Endothelial cell of umbilical vein (primary cell): Measurements from ENCODE around the gene AMIGO1. TPM values are rescaled to one million over a fixed set of nuclear protein-coding genes. Genes with fewer than 3 reads are reported as not detected.

Source experiments
- BruUV-seq: library from RNA; stranded (reverse); fragments of 400-500 nt; replicated peaks from 2 replicates; lab custom pipeline; 2021; lab: Mats Ljungman, UMichigan
- CTCF ChIA-PET: fragments of 300-600, 350-600 bp; sonication (Branson Sonifier 250); formaldehyde crosslinking; loops from one replicate; lab custom pipeline; 2021; ENCODE audit warnings: antibody characterized with exemption, inconsistent platforms; lab: Charles Lee
- POLR2A ChIA-PET: fragments of 300-600, 350-600 bp; sonication (Branson Sonifier 250); formaldehyde crosslinking; loops from one replicate; lab custom pipeline; 2021; ENCODE audit warnings: antibody characterized with exemption, inconsistent platforms; lab: Charles Lee
- DNase-seq: peaks from one replicate; pipeline ENCODE4 v3.0.0-alpha.2; 2011; ENCODE audit warnings: low read depth, low spot score
- FAIRE-seq: peaks from 2 replicates; lab custom pipeline; 2011; peaks lifted over from hg19 to GRCh38; lab: Jason Lieb, UNC
- H2AFZ ChIP-seq: 2 replicates; pipeline ENCODE4 v1.6.0; 2012; ENCODE audit warnings: low read depth, low read length, control low read depth, inconsistent platforms
- H3K27ac ChIP-seq: 2 replicates; pipeline ENCODE4 v1.5.1; 2011; ENCODE audit warnings: low read depth, mild to moderate bottlenecking, control low read depth, low read length, moderate library complexity; ENCODE audit not compliant: insufficient read depth
- H3K27me3 ChIP-seq, 2 experiments: 2 replicates each; pipeline versions ENCODE4 v1.6.0 to v1.6.1; 2011; ENCODE audit warnings: low read length in 2 of 2, mixed read lengths in 1 of 2; ENCODE audit not compliant: control insufficient read depth in 2 of 2, insufficient read depth in 2 of 2
- H3K36me3 ChIP-seq, 2 experiments: 2 replicates in 1 of 2; 3 replicates in 1 of 2; pipeline ENCODE4 v1.5.1; 2011; ENCODE audit warnings: low read length in 2 of 2, mild to moderate bottlenecking in 1 of 2, moderate library complexity in 1 of 2; ENCODE audit not compliant: control insufficient read depth in 2 of 2, insufficient read depth in 2 of 2; ENCODE audit errors: extremely low read depth in 1 of 2
- H3K4me1 ChIP-seq: 3 replicates; pipeline ENCODE4 v1.5.1; 2011; ENCODE audit warnings: mild to moderate bottlenecking, low read length; ENCODE audit not compliant: control insufficient read depth, insufficient read depth; ENCODE audit errors: extremely low read depth
- H3K4me2 ChIP-seq: 2 replicates; pipeline ENCODE4 v1.6.1; 2011; ENCODE audit warnings: low read length, control low read depth, mixed read lengths; ENCODE audit not compliant: insufficient read depth
- H3K4me3 ChIP-seq, 3 experiments: fragments of 200-600 bp in 1 of 3; sonication (generic), shearing (Covaris generic) in 1 of 3; replicated peaks in 1 of 3; 2 replicates each; pipeline ENCODE4 v1.5.1; 2011 to 2016; ENCODE audit warnings: control low read depth in 3 of 3, low read length in 3 of 3, mild to moderate bottlenecking in 2 of 3, inconsistent platforms in 1 of 3, low read depth in 1 of 3, moderate library complexity in 1 of 3; ENCODE audit not compliant: insufficient read depth in 1 of 3
- H3K79me2 ChIP-seq: 2 replicates; pipeline ENCODE4 v1.6.0; 2012; ENCODE audit warnings: low read length, inconsistent platforms; ENCODE audit not compliant: control insufficient read depth, insufficient read depth
- H3K9ac ChIP-seq: replicated peaks from 2 replicates; pipeline ENCODE3; 2011; ENCODE audit warnings: low read length, control low read depth; ENCODE audit not compliant: insufficient read depth; ENCODE audit errors: extremely low read depth
- H3K9me1 ChIP-seq: replicated peaks from 3 replicates; pipeline ENCODE4 v1.6.0; 2011; ENCODE audit warnings: mild to moderate bottlenecking, low read length; ENCODE audit not compliant: control insufficient read depth, insufficient read depth; ENCODE audit errors: extremely low read depth
- H3K9me3 ChIP-seq: replicated peaks from 2 replicates; pipeline ENCODE4 v1.5.1; 2012; ENCODE audit warnings: low read length, inconsistent platforms; ENCODE audit not compliant: control insufficient read depth, insufficient read depth
- H4K20me1 ChIP-seq: replicated peaks from 2 replicates; pipeline ENCODE3; 2011; ENCODE audit warnings: mild to moderate bottlenecking, low read length; ENCODE audit not compliant: control insufficient read depth, insufficient read depth; ENCODE audit errors: extremely low read depth
- CTCF ChIP-seq, 2 donors: IDR thresholded peaks; 1 replicate in 1 of 2; 2 replicates in 1 of 2; pipeline ENCODE4 v1.5.1; 2011; ENCODE audit warnings: low read length in 2 of 2, mild to moderate bottlenecking in 2 of 2, moderate library complexity in 2 of 2, control low read depth in 1 of 2, inconsistent platforms in 1 of 2, low read depth in 1 of 2; ENCODE audit not compliant: insufficient read depth in 1 of 2; ENCODE audit errors: extremely low read depth in 1 of 2
- EZH2 ChIP-seq: IDR thresholded peaks from 2 replicates; pipeline ENCODE4 v1.6.1; 2012; ENCODE audit warnings: borderline replicate concordance, low read depth, mild to moderate bottlenecking, moderate library complexity, low read length, inconsistent platforms; ENCODE audit not compliant: severe bottlenecking
- FOS ChIP-seq: IDR thresholded peaks from 2 replicates; pipeline ENCODE4 v1.6.1; 2011; ENCODE audit warnings: mild to moderate bottlenecking, low read length, moderate library complexity, borderline replicate concordance; ENCODE audit not compliant: insufficient read depth
- GATA2 ChIP-seq: IDR thresholded peaks from 2 replicates; pipeline ENCODE4 v1.7.0; 2011; ENCODE audit warnings: low read depth, mild to moderate bottlenecking, moderate library complexity, mixed read lengths, low read length; ENCODE audit not compliant: insufficient read length, insufficient read depth
- JUN ChIP-seq: IDR thresholded peaks from 2 replicates; pipeline ENCODE4 v1.6.1; 2011; ENCODE audit warnings: borderline replicate concordance, low read depth; ENCODE audit not compliant: insufficient read length, insufficient read depth
- MAX ChIP-seq: IDR thresholded peaks from 2 replicates; pipeline ENCODE4 v1.6.1; 2011; ENCODE audit not compliant: insufficient read depth, insufficient read length
- MYC ChIP-seq: IDR thresholded peaks from one replicate; pipeline ENCODE4 v1.6.1; 2011; ENCODE audit warnings: mild to moderate bottlenecking, low read depth, low read length
- POLR2A ChIP-seq: IDR thresholded peaks from 2 replicates; pipeline ENCODE4 v1.6.1; 2012; ENCODE audit warnings: low read depth, mild to moderate bottlenecking, control low read depth, low read length
- POLR2AphosphoS5 ChIP-seq: IDR thresholded peaks from 2 replicates; pipeline ENCODE4 v1.6.1; 2012; ENCODE audit warnings: low read depth, mild to moderate bottlenecking, control low read depth, low read length, moderate library complexity; ENCODE audit not compliant: insufficient read depth
- dilution Hi-C: fragments of 300-500 bp; cut with MboI; formaldehyde crosslinking; loops from one replicate; pipeline ENCODE4 v1.15.0; 2019; ENCODE audit warnings: low sequenced_read_pairs; ENCODE audit not compliant: extremely low pct_ligation_motif_present
- intact Hi-C: fragments of 100-400 bp; cut with micrococcal nuclease; formaldehyde crosslinking; loops from one replicate; pipeline ENCODE4 v1.10.0; 2022
- polyA plus RNA-seq, 4 experiments: library from polyadenylated mRNA; depleted of rRNA in 3 of 4; stranded (reverse) in 3 of 4; unstranded in 1 of 4; fragments of >200 nt; gene quantifications; 2 replicates each; pipeline versions ENCODE4 v1.2.1 to v1.2.3, GENCODE V29; 2011 to 2012; ENCODE audit warnings: missing spikeins in 1 of 4
- total RNA-seq: library from RNA; stranded (reverse); gene quantifications from 2 replicates; pipeline ENCODE4 v1.2.3, GENCODE V29; 2021

The AMIGO1 gene
- total and polyA plus RNA-seq, 2 donors (not counting 3 experiments of a cell fraction or from before 2014, with no cell fraction given): 0.80 to 0.88 TPM

- dilution Hi-C loops (no loop called here), intact Hi-C loops (no loop called here)
- FAIRE-seq: no peak
- DNase-seq: no peak
- Histone ChIP-seq H3K9me1 (no peaks in the 10 kb centered on the region), H3K4me1 (peaks cover 6% of the 10 kb centered on the region), H3K27me3 (peaks cover 10 to 20% of the 10 kb centered on the region in 2 experiments), H3K9ac (no peak overlapping the region), H3K79me2 (no peaks in the 10 kb centered on the region), H3K27ac (no peak overlapping the region), H4K20me1 (no peaks in the 10 kb centered on the region), H3K9me3 (no peaks in the 10 kb centered on the region), H3K4me3 (no peak overlapping the region), H3K4me2 (no peak overlapping the region), H3K36me3 (no peaks in the 10 kb centered on the region), H2AFZ (no peak overlapping the region)
- POLR2A ChIA-PET: no interaction called here
- CTCF ChIA-PET: interaction anchor here (0.7 to 2.8 kb wide), 6 partner anchors 9 to 19 kb away, joined by 3 to 16 read pairs (median 4); no protein-coding TSS in a partner anchor
- BruUV-seq: no TSS peak
- TF ChIP-seq POLR2AphosphoS5: no peak
- TF ChIP-seq MAX: no peak
- no peak for TF ChIP-seq POLR2A
- no peak for TF ChIP-seq JUN
Observed at GRCh38 chr1:109513110-109513710, 3.7 kb upstream of the AMIGO1 start.

- H3K79me2 ChIP-seq: no peaks in the 10 kb centered on the region
- H3K9ac ChIP-seq: no peak overlapping the region
- peaks cover 6% of the 10 kb centered on the region for H3K4me1 ChIP-seq
- no TSS peak for BruUV-seq
- no peaks in the 10 kb centered on the region for H4K20me1 ChIP-seq
- H3K36me3 ChIP-seq: no peaks in the 10 kb centered on the region
- FAIRE-seq (no peak), DNase-seq (no peak)
- peak overlapping the region; percentile 65 for H3K4me2 ChIP-seq
- CTCF ChIA-PET: interaction anchor here (1.6 to 23.0 kb wide), 7 partner anchors 9 to 22 kb away, joined by 8 to 955 read pairs (median 14); partner anchors contain the start of genes CYB561D1 and GPR61
- H3K27ac ChIP-seq: no peak overlapping the region
- no peaks in the 10 kb centered on the region for H3K9me1 ChIP-seq
- H3K27me3 ChIP-seq: peaks cover 10 to 21% of the 10 kb centered on the region in 2 experiments
- dilution Hi-C loops (no loop called here), intact Hi-C loops (no loop called here)
- no peak overlapping the region for H3K4me3 ChIP-seq
- H2AFZ ChIP-seq: peak overlapping the region; percentile 68
- no peaks in the 10 kb centered on the region for H3K9me3 ChIP-seq
- POLR2A ChIA-PET: no interaction called here
- TF ChIP-seq CTCF (IDR thresholded peaks at IDR 0.05; ENCODE audit: extremely low read depth in 1 of 2, insufficient read depth in 1 of 2, low read depth in 1 of 2, low read length in 2 of 2) (no peak), FOS (no peak), MAX (no peak), GATA2 (no peak), EZH2 (no peak), POLR2A (no peak), JUN (no peak), POLR2AphosphoS5 (no peak), MYC (no peak)
Observed at GRCh38 chr1:109508873-109509175, 703 bp downstream of the AMIGO1 start.
